HepG2 (cell line): ENCODE data around the gene CEBPG. TPM values are rescaled to one million over a fixed set of nuclear protein-coding genes. Genes with fewer than 3 reads are reported as not detected.

ENCODE experiments used
- DPF2 ChIP-seq: sonication (generic); formaldehyde crosslinking; IDR thresholded peaks from 2 replicates; pipeline ENCODE4 v1.4.0; 2020; ENCODE audit warnings: mild to moderate bottlenecking, low read depth, missing genetic modification reagents, borderline replicate concordance
- HNF4A ChIP-seq: sonication (generic); formaldehyde crosslinking; IDR thresholded peaks from 2 replicates; pipeline ENCODE4 v1.4.0; 2020; ENCODE audit warnings: missing genetic modification reagents
- MIXL1 ChIP-seq: IDR thresholded peaks from 2 replicates; pipeline ENCODE4 v1.6.1; 2016
- RXRA ChIP-seq: sonication (generic); formaldehyde crosslinking; IDR thresholded peaks from 2 replicates; pipeline ENCODE4 v1.5.1; 2020; ENCODE audit warnings: missing genetic modification reagents
- SAFB2 ChIP-seq: sonication (generic); formaldehyde crosslinking; IDR thresholded peaks from 2 replicates; pipeline ENCODE4 v1.5.1; 2020; ENCODE audit warnings: missing genetic modification reagents, low read depth, mild to moderate bottlenecking, borderline replicate concordance
- SMAD1 ChIP-seq: sonication (generic); formaldehyde crosslinking; IDR thresholded peaks from 2 replicates; pipeline ENCODE4 v1.4.0; 2020; ENCODE audit warnings: missing genetic modification reagents, low read depth, mild to moderate bottlenecking, borderline replicate concordance
- SRSF1 ChIP-seq: fragments of 200-400 bp; formaldehyde crosslinking; optimal IDR thresholded peaks from 2 replicates; pipeline ENCODE3; 2017; ENCODE audit warnings: mild to moderate bottlenecking, low read depth, low read length, moderate library complexity
- TGIF2 ChIP-seq: IDR thresholded peaks from 2 replicates; pipeline ENCODE4 v1.6.1; 2016; ENCODE audit warnings: control low read depth, missing compliant biosample characterization
- ZNF263 ChIP-seq: sonication (generic); formaldehyde crosslinking; IDR thresholded peaks from 2 replicates; pipeline ENCODE4 v1.4.0; 2020; ENCODE audit warnings: missing genetic modification reagents
- ZNF430 ChIP-seq: sonication (generic); formaldehyde crosslinking; IDR thresholded peaks from 2 replicates; pipeline ENCODE4 v1.9.0; 2021; ENCODE audit warnings: mild to moderate bottlenecking, missing genetic modification reagents
- ZNF563 ChIP-seq: sonication (generic); formaldehyde crosslinking; IDR thresholded peaks from 2 replicates; pipeline ENCODE4 v1.8.0; 2022; ENCODE audit warnings: mild to moderate bottlenecking, moderate library complexity, missing genetic modification reagents
- polyA plus RNA-seq, 8 experiments: library from polyadenylated mRNA; depleted of rRNA in 3 of 8; stranded (reverse) in 7 of 8; unstranded in 1 of 8; fragments of >200 nt; fragmentation: Illumina TruSeq in 4 of 8; extraction: Trizol in 4 of 8; gene quantifications; 2 replicates each; pipeline versions ENCODE4 v1.2.1 to v1.2.3, GENCODE V29; 2011 to 2016; ENCODE audit warnings: low read depth in 4 of 8, missing spikeins in 1 of 8, mixed read lengths in 1 of 8; ENCODE audit not compliant: insufficient read depth in 1 of 8
- total RNA-seq, 5 experiments: library from RNA; depleted of rRNA; stranded (reverse); fragments of >200 nt; fragmentation: Illumina TruSeq; extraction: Trizol; gene quantifications; 2 replicates each; pipeline ENCODE4 v1.2.3, GENCODE V29; 2016; ENCODE audit warnings: low read depth in 1 of 5
- TF ChIP-seq, protein P1 (sequence below): sonication (generic); formaldehyde crosslinking; IDR thresholded peaks from 2 replicates; pipeline ENCODE4 v1.5.0; 2020; ENCODE audit warnings: missing genetic modification reagents
- TF ChIP-seq, protein P2 (sequence below): IDR thresholded peaks from 2 replicates; pipeline ENCODE4 v1.6.1; 2016; ENCODE audit warnings: low read depth, missing genetic modification reagents, missing compliant biosample characterization
- TF ChIP-seq, protein P3 (sequence below): sonication (generic); formaldehyde crosslinking; IDR thresholded peaks from 2 replicates; pipeline ENCODE4 v1.4.0; 2020; ENCODE audit warnings: missing genetic modification reagents
- TF ChIP-seq, protein P4 (sequence below): sonication (generic); formaldehyde crosslinking; IDR thresholded peaks from 2 replicates; pipeline ENCODE4 v1.5.1; 2020; ENCODE audit warnings: mild to moderate bottlenecking, missing genetic modification reagents, moderate library complexity

CEBPG gene
- total and polyA plus RNA-seq, 2 of the 13 experiments (the other 11 are each of a cell fraction or from before 2014, with no cell fraction given) = 25.7 to 34.3 TPM

- TF ChIP-seq, protein P1, sequence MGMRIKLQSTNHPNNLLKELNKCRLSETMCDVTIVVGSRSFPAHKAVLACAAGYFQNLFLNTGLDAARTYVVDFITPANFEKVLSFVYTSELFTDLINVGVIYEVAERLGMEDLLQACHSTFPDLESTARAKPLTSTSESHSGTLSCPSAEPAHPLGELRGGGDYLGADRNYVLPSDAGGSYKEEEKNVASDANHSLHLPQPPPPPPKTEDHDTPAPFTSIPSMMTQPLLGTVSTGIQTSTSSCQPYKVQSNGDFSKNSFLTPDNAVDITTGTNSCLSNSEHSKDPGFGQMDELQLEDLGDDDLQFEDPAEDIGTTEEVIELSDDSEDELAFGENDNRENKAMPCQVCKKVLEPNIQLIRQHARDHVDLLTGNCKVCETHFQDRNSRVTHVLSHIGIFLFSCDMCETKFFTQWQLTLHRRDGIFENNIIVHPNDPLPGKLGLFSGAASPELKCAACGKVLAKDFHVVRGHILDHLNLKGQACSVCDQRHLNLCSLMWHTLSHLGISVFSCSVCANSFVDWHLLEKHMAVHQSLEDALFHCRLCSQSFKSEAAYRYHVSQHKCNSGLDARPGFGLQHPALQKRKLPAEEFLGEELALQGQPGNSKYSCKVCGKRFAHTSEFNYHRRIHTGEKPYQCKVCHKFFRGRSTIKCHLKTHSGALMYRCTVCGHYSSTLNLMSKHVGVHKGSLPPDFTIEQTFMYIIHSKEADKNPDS (CRISPR knock-in tag) = peak; percentile 97
- TF ChIP-seq, protein P2, sequence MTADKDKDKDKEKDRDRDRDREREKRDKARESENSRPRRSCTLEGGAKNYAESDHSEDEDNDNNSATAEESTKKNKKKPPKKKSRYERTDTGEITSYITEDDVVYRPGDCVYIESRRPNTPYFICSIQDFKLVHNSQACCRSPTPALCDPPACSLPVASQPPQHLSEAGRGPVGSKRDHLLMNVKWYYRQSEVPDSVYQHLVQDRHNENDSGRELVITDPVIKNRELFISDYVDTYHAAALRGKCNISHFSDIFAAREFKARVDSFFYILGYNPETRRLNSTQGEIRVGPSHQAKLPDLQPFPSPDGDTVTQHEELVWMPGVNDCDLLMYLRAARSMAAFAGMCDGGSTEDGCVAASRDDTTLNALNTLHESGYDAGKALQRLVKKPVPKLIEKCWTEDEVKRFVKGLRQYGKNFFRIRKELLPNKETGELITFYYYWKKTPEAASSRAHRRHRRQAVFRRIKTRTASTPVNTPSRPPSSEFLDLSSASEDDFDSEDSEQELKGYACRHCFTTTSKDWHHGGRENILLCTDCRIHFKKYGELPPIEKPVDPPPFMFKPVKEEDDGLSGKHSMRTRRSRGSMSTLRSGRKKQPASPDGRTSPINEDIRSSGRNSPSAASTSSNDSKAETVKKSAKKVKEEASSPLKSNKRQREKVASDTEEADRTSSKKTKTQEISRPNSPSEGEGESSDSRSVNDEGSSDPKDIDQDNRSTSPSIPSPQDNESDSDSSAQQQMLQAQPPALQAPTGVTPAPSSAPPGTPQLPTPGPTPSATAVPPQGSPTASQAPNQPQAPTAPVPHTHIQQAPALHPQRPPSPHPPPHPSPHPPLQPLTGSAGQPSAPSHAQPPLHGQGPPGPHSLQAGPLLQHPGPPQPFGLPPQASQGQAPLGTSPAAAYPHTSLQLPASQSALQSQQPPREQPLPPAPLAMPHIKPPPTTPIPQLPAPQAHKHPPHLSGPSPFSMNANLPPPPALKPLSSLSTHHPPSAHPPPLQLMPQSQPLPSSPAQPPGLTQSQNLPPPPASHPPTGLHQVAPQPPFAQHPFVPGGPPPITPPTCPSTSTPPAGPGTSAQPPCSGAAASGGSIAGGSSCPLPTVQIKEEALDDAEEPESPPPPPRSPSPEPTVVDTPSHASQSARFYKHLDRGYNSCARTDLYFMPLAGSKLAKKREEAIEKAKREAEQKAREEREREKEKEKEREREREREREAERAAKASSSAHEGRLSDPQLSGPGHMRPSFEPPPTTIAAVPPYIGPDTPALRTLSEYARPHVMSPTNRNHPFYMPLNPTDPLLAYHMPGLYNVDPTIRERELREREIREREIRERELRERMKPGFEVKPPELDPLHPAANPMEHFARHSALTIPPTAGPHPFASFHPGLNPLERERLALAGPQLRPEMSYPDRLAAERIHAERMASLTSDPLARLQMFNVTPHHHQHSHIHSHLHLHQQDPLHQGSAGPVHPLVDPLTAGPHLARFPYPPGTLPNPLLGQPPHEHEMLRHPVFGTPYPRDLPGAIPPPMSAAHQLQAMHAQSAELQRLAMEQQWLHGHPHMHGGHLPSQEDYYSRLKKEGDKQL (CRISPR knock-in tag) = peak; percentile 84
- TF ChIP-seq ZNF563 (CRISPR knock-in tag) = peak; percentile 100
- peak; percentile 89 for TF ChIP-seq MIXL1 (CRISPR knock-in tag)
- peak; percentile 94 for TF ChIP-seq HNF4A (CRISPR knock-in tag)
- peak; percentile 21 for TF ChIP-seq SRSF1
- TF ChIP-seq, protein P3, sequence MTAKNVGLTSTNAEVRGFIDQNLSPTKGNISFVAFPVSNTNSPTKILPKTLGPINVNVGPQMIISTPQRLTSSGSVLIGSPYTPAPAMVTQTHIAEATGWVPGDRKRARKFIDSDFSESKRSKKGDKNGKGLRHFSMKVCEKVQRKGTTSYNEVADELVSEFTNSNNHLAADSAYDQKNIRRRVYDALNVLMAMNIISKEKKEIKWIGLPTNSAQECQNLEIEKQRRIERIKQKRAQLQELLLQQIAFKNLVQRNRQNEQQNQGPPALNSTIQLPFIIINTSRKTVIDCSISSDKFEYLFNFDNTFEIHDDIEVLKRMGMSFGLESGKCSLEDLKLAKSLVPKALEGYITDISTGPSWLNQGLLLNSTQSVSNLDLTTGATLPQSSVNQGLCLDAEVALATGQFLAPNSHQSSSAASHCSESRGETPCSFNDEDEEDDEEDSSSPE (CRISPR knock-in tag) = peak; percentile 97
- peak; percentile 79; the same call in 1 of the 2 replicates for TF ChIP-seq DPF2 (CRISPR knock-in tag)
- TF ChIP-seq RXRA (CRISPR knock-in tag) = peak; percentile 92
- peak; percentile 94; the same call in 1 of the 2 replicates for TF ChIP-seq SMAD1
- TF ChIP-seq SAFB2 (CRISPR knock-in tag) = peak; percentile 99
- TF ChIP-seq, protein P4, sequence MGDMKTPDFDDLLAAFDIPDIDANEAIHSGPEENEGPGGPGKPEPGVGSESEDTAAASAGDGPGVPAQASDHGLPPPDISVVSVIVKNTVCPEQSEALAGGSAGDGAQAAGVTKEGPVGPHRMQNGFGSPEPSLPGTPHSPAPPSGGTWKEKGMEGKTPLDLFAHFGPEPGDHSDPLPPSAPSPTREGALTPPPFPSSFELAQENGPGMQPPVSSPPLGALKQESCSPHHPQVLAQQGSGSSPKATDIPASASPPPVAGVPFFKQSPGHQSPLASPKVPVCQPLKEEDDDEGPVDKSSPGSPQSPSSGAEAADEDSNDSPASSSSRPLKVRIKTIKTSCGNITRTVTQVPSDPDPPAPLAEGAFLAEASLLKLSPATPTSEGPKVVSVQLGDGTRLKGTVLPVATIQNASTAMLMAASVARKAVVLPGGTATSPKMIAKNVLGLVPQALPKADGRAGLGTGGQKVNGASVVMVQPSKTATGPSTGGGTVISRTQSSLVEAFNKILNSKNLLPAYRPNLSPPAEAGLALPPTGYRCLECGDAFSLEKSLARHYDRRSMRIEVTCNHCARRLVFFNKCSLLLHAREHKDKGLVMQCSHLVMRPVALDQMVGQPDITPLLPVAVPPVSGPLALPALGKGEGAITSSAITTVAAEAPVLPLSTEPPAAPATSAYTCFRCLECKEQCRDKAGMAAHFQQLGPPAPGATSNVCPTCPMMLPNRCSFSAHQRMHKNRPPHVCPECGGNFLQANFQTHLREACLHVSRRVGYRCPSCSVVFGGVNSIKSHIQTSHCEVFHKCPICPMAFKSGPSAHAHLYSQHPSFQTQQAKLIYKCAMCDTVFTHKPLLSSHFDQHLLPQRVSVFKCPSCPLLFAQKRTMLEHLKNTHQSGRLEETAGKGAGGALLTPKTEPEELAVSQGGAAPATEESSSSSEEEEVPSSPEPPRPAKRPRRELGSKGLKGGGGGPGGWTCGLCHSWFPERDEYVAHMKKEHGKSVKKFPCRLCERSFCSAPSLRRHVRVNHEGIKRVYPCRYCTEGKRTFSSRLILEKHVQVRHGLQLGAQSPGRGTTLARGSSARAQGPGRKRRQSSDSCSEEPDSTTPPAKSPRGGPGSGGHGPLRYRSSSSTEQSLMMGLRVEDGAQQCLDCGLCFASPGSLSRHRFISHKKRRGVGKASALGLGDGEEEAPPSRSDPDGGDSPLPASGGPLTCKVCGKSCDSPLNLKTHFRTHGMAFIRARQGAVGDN (CRISPR knock-in tag) = peak; percentile 100
- TF ChIP-seq ZNF430 (CRISPR knock-in tag) = peak; percentile 100
- TF ChIP-seq TGIF2 = peak; percentile 98
- peak; percentile 93 for TF ChIP-seq ZNF263 (CRISPR knock-in tag)
Observed at GRCh38 chr19:33392341-33393285, 19.1 kb downstream of the CEBPG start (continued).
